GM15510 (cell line): ENCODE measurements around the gene CHST15.

Experiments
- POLR2A ChIP-seq: IDR thresholded peaks from 3 replicates; pipeline ENCODE4 v1.6.1; 2011; ENCODE audit warnings: borderline replicate concordance; ENCODE audit not compliant: insufficient read length; ENCODE audit errors: extremely low read depth

Gene CHST15

GRCh38 chr10:124030492-124031110 is 62.8 kb downstream of the CHST15 start:
- no peak for TF ChIP-seq POLR2A

DNA sequence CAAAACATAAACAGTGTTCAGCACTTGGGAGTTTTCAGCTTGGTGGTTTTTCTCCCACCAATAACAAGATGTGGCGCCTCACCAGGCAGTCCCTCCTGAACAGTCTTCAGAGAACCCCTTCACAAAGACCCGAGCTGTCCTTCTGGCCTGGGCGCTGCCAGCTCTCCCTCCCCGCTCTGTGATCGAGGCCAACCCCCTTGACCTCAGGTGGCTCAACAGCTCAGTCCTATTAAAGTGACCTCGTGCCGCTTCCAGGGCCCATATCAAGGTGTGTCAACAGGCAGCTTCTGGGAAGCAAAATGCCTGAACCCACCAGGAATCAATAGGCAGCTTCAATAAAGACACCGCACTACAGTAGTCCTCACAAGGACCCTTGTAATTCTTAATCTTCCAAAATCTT is 63.3 kb downstream of the CHST15 start:
- TF ChIP-seq POLR2A = no peak

- no peak for TF ChIP-seq POLR2A
Measured at GRCh38 chr10:124029559-124029958, 63.8 kb downstream of the CHST15 start.

DNA sequence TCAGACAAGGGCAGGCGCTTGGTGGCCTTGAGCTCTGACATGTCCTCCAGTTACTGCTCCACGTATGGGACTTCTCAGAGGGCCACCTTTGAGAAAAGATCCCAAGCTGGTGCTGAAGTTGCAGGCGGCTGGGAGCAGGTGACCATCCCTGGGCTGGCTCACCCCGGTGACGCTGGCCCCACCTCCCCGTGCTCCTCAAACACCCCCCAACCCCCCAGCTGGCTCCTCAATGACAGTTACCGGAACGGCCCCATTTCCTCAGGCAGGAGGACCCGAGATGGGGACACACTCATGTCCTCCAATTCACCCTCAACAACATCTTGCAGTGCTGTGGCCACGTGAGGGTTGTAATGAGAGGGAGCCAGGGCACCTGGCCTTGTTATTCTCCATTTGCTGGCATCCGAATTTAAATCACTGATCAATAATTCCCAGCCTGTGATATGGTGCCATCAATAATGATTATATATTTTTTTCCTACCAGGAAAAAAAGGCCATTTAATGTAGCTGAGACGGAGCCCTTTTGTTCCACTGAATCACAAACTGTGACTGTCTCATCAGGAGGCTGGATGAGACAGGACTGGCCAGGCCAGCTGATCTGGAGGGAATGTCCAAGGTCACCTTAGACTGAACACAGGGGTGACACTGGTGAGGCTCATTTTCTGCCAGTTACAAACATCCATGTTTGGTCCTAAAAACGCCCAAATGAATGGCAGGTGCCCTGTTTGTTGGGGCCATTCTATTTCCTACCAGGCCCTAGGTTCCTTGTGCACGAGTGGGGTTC is 64.5 kb downstream of the CHST15 start:
- no peak for TF ChIP-seq POLR2A

- no peak for TF ChIP-seq POLR2A
Measured at GRCh38 chr10:124027651-124028050, 65.7 kb downstream of the CHST15 start.

- no peak for TF ChIP-seq POLR2A
Measured at GRCh38 chr10:124027031-124027611, 66.3 kb downstream of the CHST15 start.

DNA sequence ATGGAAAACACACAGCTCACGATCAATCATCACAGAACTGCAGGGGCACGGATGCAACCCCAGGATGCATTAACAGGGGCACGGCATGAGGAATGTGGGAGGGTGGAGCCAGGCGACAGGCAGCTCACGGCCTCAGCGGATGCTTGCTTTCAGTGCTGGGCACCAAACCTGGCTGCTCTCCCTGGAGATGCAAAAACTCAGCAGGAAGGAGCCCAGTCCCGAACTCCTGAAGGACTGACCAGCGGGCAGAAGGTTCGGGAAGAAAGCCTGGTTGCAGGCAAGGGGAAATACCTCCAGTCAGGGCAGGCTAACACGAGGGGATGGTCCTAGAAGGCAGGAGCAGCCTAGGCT is 66.8 kb downstream of the CHST15 start:
- TF ChIP-seq POLR2A = no peak

- no peak for TF ChIP-seq POLR2A
Measured at GRCh38 chr10:124025660-124026588, 67.5 kb downstream of the CHST15 start.

DNA sequence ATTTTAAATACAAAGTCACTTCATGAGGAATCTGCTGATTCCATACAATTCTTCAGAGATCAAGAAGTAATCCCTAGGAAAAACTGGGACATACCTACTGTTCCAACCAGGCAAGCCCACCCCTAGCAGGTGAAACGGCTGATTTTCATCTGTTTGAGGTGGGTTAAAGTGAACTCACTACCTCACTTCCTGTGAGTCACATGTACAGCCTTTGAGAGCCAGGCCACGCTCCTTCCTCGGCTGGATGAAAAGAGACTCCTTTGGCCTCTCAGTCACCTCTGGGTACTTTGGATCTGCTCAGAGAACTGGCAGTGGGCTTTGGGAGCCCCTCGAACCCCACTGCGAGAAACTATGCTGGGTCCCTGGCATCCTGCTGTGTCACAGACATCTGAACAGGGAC is 68.2 kb downstream of the CHST15 start:
- TF ChIP-seq POLR2A = no peak

GRCh38 chr10:124022066-124022465 is 71.3 kb downstream of the CHST15 start:
- no peak for TF ChIP-seq POLR2A

GRCh38 chr10:124020981-124021815 is 72.2 kb downstream of the CHST15 start:
- no peak for TF ChIP-seq POLR2A

DNA sequence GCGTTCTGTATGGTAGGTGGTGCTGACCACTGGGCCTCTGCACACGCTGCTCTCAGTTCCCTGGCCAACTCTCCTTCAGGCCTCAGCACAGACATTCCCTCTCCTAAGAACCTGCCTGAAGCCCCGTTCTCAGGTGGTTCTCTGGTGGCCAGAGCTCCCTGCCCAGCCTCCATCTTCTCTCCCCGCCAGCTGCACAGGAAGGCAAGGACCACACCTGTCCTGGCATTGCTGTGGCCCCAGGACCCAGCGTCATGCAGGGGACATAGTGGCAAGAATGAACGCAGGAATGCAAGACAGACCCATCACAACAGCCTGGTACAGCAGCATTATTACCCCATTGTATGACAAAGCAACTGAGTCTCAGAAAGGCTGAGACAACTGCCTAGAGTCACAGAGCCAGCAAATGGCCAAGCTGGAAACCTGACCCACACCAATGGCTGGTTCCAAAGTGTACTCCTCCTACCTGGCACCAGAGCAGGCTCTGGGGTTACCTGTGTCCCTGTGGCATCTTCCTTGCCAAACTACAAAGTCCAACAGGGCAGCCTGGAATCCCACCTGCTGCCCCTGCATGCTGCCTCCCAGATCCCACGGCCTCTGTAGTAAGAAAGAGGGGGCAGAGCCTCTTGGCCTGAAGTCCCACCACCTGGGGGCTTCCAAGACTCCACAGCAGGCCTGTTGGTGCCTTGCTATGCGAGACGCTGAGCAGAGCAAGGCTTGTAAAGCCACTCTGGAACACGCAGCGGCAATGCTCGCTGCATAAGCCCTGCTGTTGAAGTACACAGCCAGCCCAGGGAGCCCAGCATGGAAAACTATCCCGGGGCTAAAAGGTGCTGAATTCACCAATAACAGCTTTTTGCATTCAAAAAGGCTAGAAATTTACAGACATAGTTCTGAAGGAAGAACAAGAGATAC is 73.3 kb downstream of the CHST15 start:
- no peak for TF ChIP-seq POLR2A

DNA sequence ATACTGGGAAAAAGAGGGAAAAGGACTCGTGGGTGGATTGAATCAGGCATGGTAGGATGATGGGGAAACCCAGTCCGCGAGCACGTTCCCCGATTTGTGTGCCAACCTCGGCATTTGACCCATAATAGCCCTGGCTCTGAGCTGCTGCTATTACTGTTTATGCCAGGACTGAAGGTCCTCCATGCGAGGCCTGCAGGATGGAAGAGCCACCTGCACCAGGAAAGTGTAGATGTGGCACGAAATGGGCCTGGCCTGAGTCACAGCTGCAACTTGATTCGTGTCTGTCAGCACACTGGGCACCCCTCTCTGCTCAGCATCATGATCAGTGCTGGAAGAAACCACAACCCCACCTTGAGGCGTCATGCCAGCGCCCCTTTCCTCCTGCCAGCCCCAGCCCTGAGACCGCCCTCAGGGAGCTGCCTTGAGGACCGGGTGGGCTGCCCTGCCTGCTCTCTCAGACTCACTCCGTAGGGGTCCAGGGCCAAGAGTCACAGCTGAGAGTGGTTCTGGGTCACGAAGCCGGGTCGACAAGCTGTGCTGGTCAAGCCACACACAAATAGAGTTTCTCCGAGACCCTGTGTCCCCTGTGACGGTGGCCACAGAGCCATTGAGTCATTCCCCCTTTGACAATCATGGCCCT is 74.4 kb downstream of the CHST15 start:
- no peak for TF ChIP-seq POLR2A
